HG02938 (cell line): ENCODE results near the gene AP3B2.
A peak's percentile ranks its signal among the peaks of the same experiment; 100 is the strongest.
"Not testable (repeated sequence)": the region's sequence is repeated elsewhere in the genome, so short reads cannot be mapped to it uniquely, and the experiment has no call there.

Source experiments
- ATAC-seq: cut with Tn5 transposase; IDR thresholded peaks from one replicate; pipeline ENCODE4 v1.9.1; 2021; ENCODE audit warnings: mild to moderate bottlenecking, moderate library complexity; ENCODE audit not compliant: unreplicated experiment

The AP3B2 gene

DNA sequence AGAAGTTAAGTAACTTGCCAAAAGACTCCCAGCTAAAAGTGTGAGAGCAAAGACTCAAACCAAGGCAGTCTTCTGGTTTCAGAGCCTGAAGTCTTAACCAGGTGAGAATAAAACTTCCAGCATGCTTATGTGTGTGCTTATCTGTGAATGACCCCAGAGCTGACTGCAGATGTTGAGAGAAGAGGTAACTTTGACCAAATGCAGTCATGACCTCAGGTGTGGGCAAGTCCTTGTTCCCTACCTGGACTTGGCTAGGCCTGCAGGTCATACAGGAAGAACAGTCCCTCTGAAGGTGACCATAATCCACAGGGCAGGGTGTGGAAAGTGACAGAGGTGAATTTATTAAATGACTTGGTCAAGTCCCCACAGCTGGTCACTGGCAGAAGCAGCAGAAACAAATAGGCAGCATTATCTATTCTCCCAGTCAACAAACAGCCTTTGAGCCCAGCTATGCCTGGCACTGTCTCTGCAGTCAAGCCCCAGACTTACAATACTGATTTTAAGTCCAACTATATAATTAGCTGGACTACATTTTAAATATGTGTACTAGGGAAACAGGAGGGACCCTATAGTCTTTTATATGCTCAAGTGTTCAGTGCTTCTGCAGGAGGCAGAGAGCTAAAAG is 59.5 kb downstream of the AP3B2 start:
- ATAC-seq: no peak

DNA sequence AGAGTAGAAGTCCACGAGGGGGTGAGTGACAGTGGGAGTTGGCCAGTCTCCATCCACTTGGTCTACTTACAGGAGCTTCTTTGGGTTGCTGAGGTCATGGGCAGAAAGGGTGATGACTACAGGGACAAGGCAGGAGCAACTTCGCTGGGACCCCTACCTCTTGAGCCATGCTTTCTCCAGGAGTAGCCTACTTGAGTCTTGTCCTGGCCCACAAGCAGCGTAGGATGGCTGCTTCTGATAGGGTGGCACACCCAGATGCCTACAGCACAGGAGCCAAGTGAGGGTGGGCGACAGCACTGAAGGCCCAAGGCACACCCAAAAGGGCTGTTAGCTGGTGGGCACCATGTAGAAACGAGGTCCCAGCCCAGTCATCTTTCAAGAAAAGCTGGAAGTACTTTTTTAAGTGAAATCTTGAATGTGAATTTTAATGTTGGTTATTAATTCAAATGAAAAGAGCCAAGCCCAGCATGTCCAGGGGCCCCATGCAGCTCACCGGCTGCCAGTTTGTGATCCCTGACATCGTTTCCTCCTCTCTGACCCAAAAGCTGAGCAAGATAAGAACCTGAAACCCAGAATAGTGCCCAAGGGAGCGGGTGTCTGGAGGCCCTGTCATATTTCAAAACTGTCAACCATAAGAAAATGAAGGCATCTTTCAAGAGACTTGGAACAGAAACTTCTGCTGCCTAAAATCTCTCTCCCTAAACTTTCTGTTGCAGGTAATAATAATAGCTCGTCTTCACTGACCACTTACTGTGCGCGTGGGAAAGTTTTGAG is 60.3 kb downstream of the AP3B2 start:
- no peak for ATAC-seq

DNA sequence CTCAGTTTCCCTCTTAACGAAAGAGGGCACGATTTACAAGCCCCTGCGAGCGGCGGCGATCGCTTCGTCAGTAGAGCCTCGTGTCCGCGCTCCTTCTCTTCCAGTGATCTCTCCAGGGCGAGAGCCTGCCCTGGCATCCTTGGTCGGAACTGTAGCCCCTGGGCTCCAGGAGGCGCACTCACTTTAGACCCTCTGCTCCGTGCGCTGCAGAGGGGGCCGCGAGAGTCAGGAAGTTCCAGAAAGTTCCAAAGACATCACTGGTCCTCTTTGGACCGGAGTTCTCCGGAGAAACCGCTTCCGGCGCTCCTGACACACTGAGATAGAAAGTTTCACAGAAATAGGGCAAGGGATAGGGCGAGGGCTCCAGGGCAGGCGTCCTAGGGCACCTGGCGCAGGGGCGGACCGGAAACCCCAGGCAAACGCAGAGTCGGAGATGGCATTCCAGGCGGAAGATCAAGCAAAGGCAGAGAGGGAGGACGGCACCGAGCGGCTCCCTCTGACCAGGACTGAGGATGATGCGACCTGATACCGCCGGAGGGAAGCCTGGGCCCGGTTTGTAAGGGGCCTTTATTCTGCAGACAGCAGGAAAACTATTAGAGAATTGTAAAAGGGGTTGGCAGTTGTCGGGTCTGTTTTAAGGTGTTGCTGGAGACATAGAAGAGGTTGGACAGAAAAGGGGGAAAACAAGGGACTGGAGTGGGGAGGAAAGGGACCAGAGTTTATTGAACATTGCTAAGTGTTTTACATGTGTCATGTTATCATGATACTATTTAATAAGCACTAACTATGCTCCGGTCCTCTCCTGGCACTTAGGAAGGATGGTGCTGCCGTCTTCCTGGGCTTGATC is 61.2 kb downstream of the AP3B2 start:
- ATAC-seq: no peak

DNA sequence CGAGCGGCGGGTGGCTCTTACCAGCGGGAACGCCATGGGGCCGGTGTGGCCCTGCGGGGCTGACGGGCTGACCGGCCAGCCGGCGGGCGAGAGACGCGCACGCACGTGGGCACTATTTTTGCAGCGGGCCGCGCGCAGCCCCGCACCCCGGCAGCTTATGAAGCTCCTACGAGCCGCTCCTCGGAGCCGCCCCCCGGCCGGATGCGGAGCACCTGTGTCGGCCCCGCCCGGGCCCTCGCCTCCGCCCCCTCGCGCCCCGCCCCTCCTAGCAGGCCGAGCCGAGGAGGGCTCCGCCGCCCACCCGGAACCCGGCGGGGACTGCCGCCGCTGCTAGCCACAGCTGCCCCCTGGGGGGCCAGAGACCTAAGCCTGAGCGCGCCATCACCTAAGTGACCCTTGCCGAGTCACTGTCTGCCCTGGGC is 61.8 kb downstream of the AP3B2 start:
- ATAC-seq: peak; percentile 40

DNA sequence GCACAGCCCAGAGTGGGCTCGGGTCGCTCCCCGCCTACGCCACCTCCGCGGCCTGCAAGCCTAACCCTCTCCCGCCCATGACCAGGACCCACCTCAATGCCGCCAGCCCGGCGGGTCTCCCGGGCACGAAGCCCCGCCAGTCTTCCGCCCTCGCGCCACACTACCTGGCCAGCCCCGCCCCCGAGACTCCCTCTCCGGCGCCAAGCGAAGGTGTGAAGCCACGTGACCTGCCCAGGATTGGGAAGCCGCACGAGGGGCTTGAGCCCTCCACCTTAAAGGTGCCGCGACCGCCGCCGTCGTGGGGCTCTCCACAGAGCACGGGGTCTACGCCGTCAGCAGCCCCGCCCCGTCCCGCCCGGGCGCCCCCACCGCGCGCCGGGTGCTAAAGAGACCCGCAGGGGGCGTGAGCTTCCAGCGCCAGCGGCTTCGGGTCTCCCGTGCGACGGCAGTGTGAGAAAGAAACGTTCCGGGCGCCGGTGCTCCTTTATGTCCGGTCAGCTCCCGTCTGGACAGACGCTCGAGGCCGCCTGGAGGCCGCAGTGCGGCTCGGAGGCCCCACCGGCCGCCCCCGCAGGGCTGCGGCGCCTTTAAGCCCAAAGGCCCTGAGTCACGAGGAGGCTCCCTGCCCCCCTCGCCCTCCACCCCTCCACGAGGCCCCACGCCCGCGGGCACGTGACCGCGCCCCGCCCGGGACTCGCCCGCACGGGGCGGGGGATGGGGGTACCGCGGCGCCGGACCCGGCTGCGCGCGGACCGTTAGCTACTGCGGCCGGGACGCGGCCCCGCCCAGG is 62.4 kb downstream of the AP3B2 start, which contains the start of gene CPEB1:
TSS of gene CPEB1 (minus strand) at position 319 of the 790 bp plus-strand sequence. CDS start 18,904 bp downstream, outside the sequence.
- ATAC-seq: peak; percentile 32

DNA sequence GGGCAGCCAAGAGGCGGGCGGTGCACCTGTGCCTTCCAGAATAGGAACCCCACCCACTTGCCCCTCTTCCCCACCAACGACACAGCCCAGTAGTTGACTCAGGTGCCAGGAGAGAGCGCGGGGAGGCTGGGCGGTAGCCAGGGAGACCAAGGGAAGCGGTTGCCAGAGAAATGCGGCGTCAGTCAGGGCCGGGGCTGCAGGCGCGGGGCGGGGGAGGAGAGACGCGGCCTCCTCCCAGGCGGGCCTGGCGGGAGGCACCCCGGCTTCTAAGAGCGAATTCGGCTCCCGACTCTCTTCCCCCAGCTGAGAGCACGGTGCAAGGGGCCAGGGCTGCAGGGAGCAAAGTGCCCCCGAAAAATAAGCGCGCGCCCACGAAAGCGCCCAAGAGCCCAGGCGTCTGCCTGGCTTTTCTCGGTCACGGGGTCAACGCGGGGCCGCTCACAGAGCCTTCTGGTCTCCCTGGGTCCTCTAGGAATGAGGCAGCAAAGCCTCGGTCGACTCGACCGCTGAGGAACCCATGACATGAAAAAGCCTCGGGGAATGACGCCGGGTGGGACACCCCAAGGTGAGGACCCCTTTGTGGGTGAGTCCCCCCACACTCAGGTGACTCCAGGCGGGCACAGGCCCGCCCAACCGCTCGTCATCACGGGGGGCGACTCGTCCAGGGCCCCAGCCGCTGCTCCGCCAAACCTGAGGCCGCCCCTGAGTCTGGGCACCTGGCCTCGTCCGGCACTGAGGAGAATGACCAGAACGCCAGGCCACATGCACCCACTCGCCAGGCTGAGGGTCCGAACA is 63.2 kb downstream of the AP3B2 start:
- no peak for ATAC-seq

DNA sequence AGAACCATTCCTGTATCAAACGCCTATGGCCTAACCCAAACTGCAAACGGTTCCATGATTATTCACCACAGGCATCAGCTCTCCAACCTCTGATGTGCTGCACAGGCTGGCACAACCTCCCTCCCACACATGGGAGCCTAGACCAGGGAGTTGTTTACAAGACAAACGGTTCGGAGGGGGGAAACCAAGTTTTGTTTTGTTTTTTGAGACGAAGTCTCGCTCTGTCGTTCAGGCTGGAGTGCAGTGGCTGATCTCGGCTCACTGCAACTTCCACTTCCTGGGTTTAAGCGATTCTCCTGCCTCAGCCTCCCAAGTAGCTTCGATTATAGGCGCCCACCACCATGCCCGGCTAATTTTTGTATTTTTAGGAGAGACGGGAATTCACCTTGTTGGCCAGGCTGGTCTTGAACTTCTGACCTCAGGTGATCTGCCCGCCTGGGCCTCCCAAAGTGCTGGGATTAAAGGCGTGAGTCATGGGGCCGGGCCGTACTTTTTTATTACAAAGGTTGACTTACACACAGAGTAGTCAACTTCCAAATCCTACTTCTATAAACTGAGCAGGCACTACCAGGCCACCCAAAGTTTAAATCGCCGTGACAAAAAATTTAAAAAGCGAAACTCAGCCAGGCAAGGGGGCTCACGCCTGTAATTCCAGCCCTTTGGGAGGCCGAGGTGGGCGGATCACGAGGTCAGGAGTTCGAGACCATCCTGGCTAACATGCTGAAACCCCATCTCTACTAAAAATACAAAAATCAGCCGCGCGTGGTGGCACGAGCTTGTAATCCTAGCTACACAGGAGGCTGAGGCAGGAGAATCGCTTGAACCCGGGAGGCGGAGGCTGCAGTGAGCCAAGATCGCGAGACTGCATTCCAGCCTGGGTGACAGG is 64.5 kb downstream of the AP3B2 start:
- ATAC-seq: not testable (repeated sequence)

DNA sequence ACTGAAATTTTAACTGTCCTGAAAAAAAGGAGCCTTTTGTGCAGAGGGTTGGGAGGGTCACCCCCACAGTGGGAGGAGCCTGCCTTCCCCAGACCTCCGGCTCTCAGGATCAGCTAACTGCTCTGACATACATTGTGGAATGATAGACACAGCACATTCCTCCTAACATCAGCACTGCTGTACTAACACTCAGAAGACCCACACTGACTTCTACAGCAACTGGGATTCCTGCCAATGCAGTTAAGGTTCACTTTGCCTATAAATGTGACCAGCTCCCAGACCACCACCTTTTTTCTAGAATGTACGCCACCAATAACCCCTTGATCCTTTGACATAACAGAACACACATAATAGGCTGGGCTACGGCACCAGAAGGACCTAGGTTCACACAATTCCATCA is 65.7 kb downstream of the AP3B2 start:
- no peak for ATAC-seq

DNA sequence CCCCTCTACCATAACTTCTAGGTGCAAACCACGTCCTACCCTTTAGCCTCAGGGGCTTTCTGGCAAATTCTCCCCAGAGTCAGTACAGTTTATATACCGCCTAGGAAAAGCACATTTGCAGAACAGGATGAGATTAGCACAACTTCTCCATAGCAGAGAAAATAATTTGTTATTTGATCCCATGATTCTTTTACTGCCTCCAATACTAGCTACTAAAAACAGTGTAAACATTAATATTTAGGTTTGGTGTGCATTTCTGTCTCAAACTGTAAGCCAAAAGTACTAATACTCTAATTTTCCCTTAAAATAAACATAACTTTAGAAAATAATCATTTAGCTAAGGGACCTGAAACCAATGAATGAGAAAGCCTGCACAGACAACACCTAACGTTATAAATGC is 67.0 kb downstream of the AP3B2 start:
- ATAC-seq: no peak

DNA sequence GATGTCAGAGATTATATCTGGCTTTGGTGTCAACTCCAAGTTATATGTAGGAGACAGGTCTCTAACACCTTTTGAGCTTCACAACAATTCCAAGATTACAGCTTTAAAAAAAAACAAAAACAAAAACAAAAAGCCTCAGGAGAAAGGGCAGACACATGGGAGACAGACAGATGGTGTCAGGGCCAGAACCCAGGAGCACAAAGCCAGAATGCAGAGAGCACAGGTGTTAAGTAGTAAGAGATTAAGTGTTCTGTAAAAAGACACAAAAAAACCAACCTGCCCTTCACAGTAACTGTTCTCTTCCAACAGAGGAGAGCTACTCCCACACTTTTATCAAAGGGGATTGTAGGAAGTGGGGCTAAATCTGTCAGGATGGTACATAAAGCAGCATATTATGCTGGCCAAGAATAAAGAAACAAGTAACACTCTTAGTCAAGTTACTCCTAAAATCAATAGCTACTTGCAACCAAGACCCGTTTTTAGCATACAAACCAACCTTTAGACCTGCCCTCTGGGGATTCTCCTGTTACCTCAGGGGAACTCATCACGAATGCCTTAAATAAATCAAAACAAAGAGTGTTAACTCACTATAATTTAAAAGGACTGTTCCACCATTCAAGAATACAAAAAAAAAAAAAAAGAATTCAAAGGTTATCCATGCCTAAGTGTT is 68.4 kb downstream of the AP3B2 start:
- no peak for ATAC-seq

DNA sequence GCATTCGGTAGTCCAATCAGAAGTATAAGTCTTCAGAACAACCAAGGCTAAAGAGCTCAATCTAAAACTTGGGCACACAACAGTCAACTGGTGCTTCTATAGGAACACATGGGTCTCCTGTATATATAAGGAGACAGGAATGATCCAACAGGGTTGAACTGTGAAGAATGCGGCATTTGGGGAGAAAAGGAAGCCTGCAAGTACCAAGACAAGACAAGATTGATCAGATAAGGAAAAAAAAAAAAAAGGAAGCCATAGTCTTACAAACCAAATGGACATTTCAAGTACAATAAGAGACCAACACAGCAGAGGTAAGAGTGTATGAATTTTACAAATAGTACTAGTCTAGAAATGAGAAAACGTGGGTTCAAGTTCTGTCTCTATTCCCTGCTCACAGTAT is 69.0 kb downstream of the AP3B2 start:
- no peak for ATAC-seq

DNA sequence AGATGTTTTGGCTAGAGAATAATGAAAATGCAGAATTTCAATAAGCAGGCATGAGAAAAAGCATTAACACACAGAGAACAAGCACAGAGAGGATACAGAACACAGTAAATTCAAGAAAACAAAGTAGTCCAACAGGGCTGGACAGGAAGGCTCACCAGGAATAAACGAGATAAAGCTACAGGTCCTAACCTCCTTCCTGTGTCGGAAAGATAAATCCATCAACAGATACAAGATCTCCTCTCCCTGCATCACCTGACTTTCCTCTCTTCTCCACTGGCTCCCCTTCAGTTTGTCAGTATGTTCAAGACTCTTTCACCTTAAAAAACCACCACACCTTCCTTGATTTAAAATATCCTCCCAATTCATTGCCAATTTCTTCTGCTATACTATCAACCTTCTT is 73.9 kb downstream of the AP3B2 start:
- ATAC-seq: no peak

DNA sequence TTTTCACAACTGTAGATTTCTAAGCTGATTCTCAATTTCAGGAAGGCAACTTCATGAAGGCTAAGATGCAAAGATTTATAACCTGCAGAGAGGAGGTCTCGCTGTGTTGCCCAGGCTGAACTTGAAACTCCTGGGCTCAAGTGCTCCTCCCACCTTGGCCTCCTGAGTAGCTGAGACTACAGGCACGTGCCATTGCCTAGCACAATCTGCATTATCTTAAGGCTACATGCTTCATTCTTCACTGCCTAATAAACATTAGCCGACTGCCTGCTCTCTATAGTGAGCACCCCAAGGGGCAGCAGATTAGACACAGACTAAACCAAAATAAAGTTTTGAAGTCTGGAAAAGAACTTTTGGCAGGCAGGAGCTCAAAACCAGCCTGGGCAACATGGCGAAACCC is 79.6 kb downstream of the AP3B2 start:
- ATAC-seq: no peak

DNA sequence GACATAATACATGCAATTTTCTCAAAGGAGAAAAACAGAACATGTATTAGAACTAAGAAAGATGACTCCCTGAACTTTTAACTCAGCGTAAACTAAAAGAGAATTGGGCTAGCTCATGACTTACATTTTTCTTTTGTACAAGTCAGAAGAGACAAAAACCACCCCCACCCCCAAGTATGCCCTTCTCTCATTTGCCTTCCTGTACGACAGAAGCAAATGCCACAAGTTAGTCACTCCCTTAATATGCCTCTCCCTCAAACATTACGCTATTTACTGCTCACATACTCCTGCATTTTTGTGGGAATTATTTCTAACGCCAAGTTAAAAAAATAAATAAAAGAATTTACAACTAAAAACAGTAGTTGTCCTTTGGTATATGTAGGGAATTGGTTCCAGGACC is 84.5 kb downstream of the AP3B2 start:
- no peak for ATAC-seq

DNA sequence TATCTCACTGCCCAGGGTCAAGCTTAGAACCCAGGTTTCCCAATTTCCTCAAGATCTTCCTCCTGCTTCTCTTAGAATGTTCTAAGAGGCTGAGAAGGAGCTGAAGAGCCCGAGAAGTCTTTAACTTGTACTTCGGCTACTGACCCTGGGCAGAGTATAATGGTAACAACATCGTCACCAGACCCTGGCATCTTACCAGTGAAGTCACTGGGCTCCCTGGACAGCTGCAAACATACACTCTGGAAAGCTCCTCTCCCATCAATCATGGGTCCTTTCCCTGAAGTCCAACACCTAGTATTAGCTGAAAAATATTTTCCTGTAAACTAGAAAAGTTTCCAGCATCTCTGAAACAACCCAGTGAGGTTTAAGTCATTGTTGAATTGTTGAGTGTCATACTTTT is 85.2 kb downstream of the AP3B2 start:
- ATAC-seq: no peak

DNA sequence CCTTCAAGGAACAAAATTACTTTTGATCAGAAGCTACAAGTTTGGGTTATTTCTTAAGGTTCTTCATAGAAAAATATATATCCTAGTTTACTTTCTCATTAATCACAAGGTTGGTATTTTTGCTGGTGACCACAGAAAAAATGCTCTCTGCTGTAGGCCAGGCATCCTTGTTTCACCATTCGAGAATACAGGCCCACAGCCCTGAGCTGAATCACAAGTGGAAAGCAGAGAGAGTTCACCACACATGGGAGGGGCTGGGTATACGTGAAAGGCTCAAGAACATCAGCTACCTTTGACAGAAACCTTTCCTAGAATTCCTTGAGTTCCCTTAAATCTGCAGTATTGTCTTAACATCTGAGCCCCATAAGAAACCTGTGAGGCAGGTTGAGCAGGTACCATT is 85.7 kb downstream of the AP3B2 start:
- no peak for ATAC-seq

DNA sequence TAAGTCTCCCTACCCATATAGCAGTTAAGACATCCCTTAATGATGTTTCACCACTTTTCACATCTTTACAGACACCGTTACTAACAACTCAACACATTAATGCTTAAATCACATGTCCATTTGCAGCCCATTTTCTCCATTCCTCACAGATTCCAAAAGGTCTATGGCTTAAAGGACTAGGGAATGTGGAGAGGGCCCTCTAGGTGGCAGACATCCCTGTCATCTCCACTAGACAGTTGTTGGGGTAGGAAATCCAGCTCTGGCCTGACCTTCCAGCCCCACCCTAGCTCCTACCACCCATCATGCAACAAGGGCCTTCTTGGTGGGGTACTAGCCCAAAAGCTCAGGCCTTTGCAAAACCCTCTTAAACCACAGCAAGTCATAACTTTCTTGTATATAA is 87.7 kb downstream of the AP3B2 start:
- no peak for ATAC-seq

DNA sequence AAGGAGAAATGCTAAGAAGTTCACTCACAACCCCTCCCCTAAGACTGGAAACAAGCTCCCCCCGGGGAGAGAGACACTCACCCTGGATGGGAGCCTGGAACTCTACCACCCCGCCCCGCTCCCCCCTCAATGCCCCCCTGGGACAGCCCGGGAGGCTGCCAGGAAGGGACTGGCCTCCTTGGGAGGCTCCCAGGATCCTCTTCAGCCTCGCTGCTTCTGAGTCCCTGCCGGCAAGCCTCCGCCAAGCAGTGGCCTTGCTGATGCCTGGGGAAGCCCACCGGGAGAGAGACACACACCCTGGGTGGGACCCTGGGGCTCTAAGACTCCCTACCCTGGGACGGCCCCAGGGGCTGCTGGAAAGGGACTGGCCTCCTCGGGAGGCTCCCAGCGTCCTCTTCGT is 95.9 kb downstream of the AP3B2 start:
- no peak for ATAC-seq

DNA sequence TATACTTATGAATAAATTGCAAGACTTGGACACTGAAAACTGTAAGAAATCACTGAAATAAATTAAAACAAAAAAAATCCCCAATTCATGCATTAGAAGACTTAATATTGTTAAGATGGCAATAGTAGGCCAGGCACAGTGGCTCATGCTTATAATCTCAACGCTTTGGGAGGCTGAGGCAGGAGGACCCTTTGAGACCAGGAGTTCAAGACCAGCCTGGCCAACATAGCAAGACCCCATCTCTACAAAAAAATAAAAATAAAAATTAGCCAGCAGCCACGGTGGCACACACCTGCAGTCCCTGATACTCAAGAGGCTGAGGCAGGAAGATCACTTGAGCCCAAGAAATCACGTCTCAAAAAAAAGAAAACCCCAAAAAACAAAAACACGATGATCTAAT is 98.3 kb downstream of the AP3B2 start:
- ATAC-seq: no peak
